Choroid plexus epithelial cell (primary cell): ENCODE data around the gene LAMA5.

Experiments used
- DNase-seq: peaks from one replicate; pipeline ENCODE4 v3.0.0-alpha.2; 2010; ENCODE audit warnings: low read depth
- H3K4me3 ChIP-seq: 2 replicates; pipeline ENCODE4 v1.5.1; 2011; ENCODE audit warnings: low read depth, mild to moderate bottlenecking, control low read depth, low read length, moderate library complexity
- CTCF ChIP-seq: conservative IDR thresholded peaks from 2 replicates; pipeline ENCODE4 v1.5.1; 2011; ENCODE audit warnings: low read depth, mild to moderate bottlenecking, control low read depth, inconsistent platforms, low read length, moderate library complexity

The LAMA5 gene

GRCh38 chr20:62354811-62355341, 12.2 kb downstream of the LAMA5 start:
- TF ChIP-seq CTCF, result no peak
- H3K4me3 ChIP-seq, result no peak overlapping the region
- no peak for DNase-seq

DNA sequence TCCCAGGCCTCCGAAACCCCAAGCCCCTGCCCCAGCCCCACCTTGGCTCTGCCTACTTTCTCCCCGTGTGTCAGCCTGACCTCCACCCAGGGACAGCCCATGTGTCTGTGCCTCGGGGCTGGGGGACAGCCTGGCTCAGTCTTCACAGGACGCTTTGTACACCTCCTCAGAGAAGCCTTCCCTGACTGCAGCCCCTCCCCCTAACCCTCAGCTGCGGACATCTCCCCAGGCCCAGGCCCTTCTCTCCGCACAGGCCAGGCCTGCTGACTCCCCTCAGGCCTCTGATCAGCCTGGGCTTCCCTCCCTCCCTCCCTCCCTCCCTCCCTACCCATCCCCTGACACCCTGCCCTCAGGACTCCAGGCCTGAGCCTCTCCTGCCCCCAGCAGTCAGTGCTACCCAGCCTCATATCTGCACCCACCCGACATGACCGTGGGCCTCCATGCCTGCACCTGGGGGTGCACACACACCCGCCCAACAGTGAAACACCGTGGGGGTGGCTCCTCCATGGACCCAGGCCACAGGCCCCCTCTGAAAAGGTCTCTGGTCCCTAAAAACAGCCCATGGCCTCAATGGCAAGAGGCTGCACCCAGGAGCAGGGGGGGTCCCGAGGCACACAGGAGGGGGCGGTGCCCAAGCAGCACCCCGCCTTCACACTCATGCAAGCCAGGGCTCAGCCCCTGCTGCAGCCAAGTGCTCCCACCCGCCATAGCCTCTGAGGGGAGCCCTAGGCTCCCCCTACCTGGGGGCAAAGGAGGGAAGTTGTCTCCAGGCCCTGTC, 12.9 kb downstream of the LAMA5 start:
- no peak for DNase-seq
- no peak overlapping the region for H3K4me3 ChIP-seq

DNA sequence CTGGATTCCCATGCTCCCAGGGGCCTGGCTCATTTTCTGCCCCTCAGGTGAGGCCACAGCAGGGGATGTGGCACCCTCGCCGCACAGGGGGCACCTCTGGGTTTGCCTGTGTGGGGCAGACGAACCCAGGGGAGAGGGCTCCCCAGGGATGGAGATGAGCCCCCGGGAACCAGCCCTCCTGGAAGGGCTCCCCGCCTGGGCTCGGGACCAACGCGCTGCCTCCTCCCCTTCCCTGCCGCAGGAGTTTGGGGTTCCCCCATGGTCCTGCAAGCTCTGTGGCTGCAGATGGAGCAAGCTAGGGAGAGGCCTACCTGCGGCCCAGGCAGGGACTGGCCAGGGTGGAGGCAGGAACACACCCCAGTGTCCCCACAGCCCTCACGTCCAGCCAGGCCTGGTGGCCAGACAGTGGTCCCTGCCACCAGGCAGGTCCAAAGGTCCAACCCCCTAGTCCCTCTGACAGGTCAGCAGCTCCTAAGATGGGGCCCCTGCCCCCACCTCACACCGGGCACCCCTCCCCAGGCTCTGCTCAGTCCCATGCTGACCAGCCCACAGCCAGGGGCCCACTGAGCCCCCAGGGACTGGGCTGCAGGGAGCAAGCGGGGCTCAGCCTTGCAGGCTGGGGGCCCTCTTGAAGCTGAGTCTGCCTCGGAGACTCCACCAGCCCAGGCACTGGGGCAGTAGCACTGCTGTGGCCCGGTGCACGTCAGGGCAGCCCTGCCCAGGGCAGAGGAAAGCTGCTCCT, 13.7 kb downstream of the LAMA5 start:
- TF ChIP-seq CTCF, result no peak
- DNase-seq, result no peak
- H3K4me3 ChIP-seq, result no peak overlapping the region

More for the DNA sequence above, 12.9 kb downstream of the LAMA5 start:
- no peak for TF ChIP-seq CTCF

GRCh38 chr20:62352402-62353288, 14.5 kb downstream of the LAMA5 start:
- no peak for DNase-seq
- H3K4me3 ChIP-seq, result no peak overlapping the region
- TF ChIP-seq CTCF, result no peak

- no peak overlapping the region for H3K4me3 ChIP-seq
- TF ChIP-seq CTCF, result no peak
- no peak for DNase-seq
Observed at GRCh38 chr20:62351469-62352401, 15.4 kb downstream of the LAMA5 start.
